Pancreas (tissue), 10 donors: ENCODE measurements around the gene GAP43. TPM values are rescaled to one million over a fixed set of nuclear protein-coding genes. Genes with fewer than 3 reads are reported as not detected.
"Not testable (repeated sequence)": the region's sequence is repeated elsewhere in the genome, so short reads cannot be mapped to it uniquely, and the experiment has no call there.

ENCODE experiments used
- ATAC-seq, 4 donors: fragments of 200-7000 bp; cut with Tn5 transposase; one replicate each; pipeline versions ENCODE4 v1.8.0 to v1.9.1; 2020; ENCODE audit warnings: mild to moderate bottlenecking in 4 of 4, moderate library complexity in 4 of 4
- DNase-seq, 6 donors: peaks; one replicate each; pipeline ENCODE4 v3.0.0-alpha.2; 2020
- FAIRE-seq: peaks from 2 replicates; lab custom pipeline; 2012; peaks lifted over from hg19 to GRCh38; lab: Jason Lieb, UNC
- H3K27ac ChIP-seq, 4 donors: fragments of 200-600 bp; sonication (generic); 1 replicate in 3 of 4; 2 replicates in 1 of 4; pipeline versions ENCODE4 v1.5.0 to v1.8.0; 2020
- H3K27me3 ChIP-seq, 4 donors: fragments of 200-600 bp; one replicate each; pipeline ENCODE4 v1.8.0; 2021
- H3K36me3 ChIP-seq, 3 donors: fragments of 200-600 bp; sonication (generic) in 1 of 3; one replicate each; pipeline versions ENCODE4 v1.5.0 to v1.8.0; 2020 to 2021
- H3K4me1 ChIP-seq, 3 donors: fragments of 200-600 bp; one replicate each; pipeline ENCODE4 v1.8.0; 2021
- H3K4me3 ChIP-seq, 4 donors: fragments of 200-600 bp; sonication (generic) in 2 of 4; one replicate each; pipeline versions ENCODE4 v1.5.0 to v1.8.0; 2020 to 2021
- H3K9me3 ChIP-seq, 4 donors: fragments of 200-600 bp; one replicate each; pipeline ENCODE4 v1.8.0; 2021
- CTCF ChIP-seq, 4 donors: fragments of 200-600 bp; sonication (generic) in 3 of 4; IDR thresholded peaks; one replicate each; pipeline versions ENCODE4 v1.5.0 to v1.8.0; 2021; ENCODE audit warnings: antibody characterized with exemption in 4 of 4
- WGBS, 2 donors: extraction: QIAGEN DNeasy Blood & Tissue Kit; methylation state at CpG; one replicate each; pipeline ENCODE4 v1.1.7; 2013; 5-methylcytosine and 5-hydroxymethylcytosine counted together
- intact Hi-C, 3 donors: fragments of 100-400 bp; cut with DNase I; formaldehyde crosslinking; loops; one replicate each; pipeline versions ENCODE4 v1.11.1 to v1.14.2; 2022
- polyA plus RNA-seq, 2 donors: library from polyadenylated mRNA; stranded (reverse); fragments of 200-250 nt; gene quantifications; one replicate each; pipeline ENCODE4 v1.2.3, GENCODE V29; 2013
- total RNA-seq, 6 donors: library from RNA; stranded (reverse); fragmentation: NEBNext Ultra II Directional in 4 of 6; extraction: Animal tissue kit (Norgen Biotek cat#: 25700) in 4 of 6; gene quantifications; one replicate each; pipeline versions ENCODE4 v1.2.1 to v1.2.4, GENCODE V29; 2021 to 2023
- donor health status: healthy with polysubstance abuse.
- donor health status: DM: no; HTN: no; CAD: no; lungs with moderate emphysema.
- donor health status: DM: no; HTN: no; CAD: no.
- donor health status: control.
- donor health status: control.
- donor health status: Bipolar disorder and iron deficiency.
- donor health status: DM: yes; HTN: yes; CAD: no.
- donor health status: DM: no; HTN: no; CAD: no.
- donor health status: DM: no; HTN: no; CAD: no.
- donor health status: DM: yes; HTN: yes; CAD: no.

GAP43 gene
- total and polyA plus RNA-seq, 8 donors: 0.09 to 2.2 (median 0.21) TPM

GRCh38 chr3:115720983-115721382 lies 97.7 kb downstream of the GAP43 start:
- intact Hi-C loops: no loop called here
- Histone ChIP-seq H3K36me3 (no peaks in the 10 kb centered on the region), H3K4me1 (no peaks in the 10 kb centered on the region), H3K9me3 (no peaks in the 10 kb centered on the region), H3K4me3 (no peak overlapping the region), H3K27me3 (no peaks in the 10 kb centered on the region), H3K27ac (no peak overlapping the region)
- TF ChIP-seq CTCF (IDR thresholded peaks at IDR 0.05): no peak
- ATAC-seq (no peak), DNase-seq (no peak), FAIRE-seq (no peak)
- 79 to 85% methylated on average over 4 of the region's 4 CpGs for WGBS, 2 donors

DNA sequence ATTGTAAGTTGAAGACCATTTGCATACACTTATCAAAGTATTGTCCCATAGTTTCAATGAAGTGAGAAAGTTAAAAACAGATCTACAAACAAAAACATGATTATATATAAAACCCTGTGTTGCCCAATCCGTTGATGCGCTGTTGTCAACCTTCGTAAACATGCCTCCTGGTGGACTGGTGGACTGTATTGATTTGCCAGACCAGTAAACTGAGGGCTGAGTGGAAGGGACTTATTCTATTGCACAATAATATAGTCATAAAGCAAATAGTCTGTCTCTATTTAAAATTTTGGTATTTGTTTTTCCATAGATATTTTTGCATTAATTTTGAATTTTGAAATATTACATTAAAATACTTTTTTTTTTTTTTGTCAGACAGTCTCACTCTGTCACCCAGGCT lies 102.5 kb downstream of the GAP43 start:
- Histone ChIP-seq H3K27me3 (no peaks in the 10 kb centered on the region), H3K9me3 (no peaks in the 10 kb centered on the region), H3K4me3 (no peak overlapping the region), H3K36me3 (no peaks in the 10 kb centered on the region), H3K27ac (no peak overlapping the region), H3K4me1 (no peaks in the 10 kb centered on the region)
- WGBS, 2 donors: 91 to 94% methylated on average over 3 of the region's 3 CpGs
- ATAC-seq (no peak), DNase-seq (no peak), FAIRE-seq (no peak)
- TF ChIP-seq CTCF (IDR thresholded peaks at IDR 0.05): no peak
- intact Hi-C loops: no loop called here

- Histone ChIP-seq H3K27me3 (no peaks in the 10 kb centered on the region), H3K36me3 (no peaks in the 10 kb centered on the region), H3K4me1 (no peaks in the 10 kb centered on the region), H3K4me3 (no peak overlapping the region), H3K27ac (no peak overlapping the region), H3K9me3 (no peaks in the 10 kb centered on the region)
- WGBS, 2 donors: 85 to 87% methylated on average over 1 of the region's 1 CpG
- no peak for FAIRE-seq
- no peak for ATAC-seq
- TF ChIP-seq CTCF (IDR thresholded peaks at IDR 0.05): no peak
- no peak for DNase-seq
- intact Hi-C loops: no loop called here
These were observed 103.8 kb downstream of the GAP43 start for GRCh38 chr3:115727135-115727534.

DNA sequence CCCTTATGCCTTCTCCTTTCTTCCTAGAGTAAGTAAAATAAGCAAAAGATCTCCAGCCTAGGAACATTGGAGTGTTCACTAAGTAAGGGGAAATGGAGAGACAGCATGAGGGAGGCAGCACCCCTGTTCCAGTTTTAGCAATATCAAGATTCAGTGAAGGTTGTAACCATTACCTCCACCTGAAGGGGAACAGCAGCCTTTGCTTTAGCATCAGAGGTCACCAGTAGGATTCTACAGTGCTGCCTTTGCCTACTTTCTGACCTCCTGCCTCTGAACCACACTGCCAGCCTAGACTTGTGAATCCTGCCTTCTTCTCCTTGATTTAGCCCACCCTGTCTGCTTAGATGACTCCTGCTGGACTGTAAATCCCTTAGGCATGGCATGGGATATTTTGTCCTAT lies 104.7 kb downstream of the GAP43 start:
- H3K4me1 ChIP-seq: no peaks in the 10 kb centered on the region
- H3K9me3 ChIP-seq: no peaks in the 10 kb centered on the region
- DNase-seq (no peak), ATAC-seq (no peak), FAIRE-seq (no peak)
- no peak overlapping the region for H3K4me3 ChIP-seq
- no peak overlapping the region for H3K27ac ChIP-seq
- H3K27me3 ChIP-seq: no peaks in the 10 kb centered on the region
- no peaks in the 10 kb centered on the region for H3K36me3 ChIP-seq
- no peak for TF ChIP-seq CTCF (IDR thresholded peaks at IDR 0.05)
- intact Hi-C loops: no loop called here

DNA sequence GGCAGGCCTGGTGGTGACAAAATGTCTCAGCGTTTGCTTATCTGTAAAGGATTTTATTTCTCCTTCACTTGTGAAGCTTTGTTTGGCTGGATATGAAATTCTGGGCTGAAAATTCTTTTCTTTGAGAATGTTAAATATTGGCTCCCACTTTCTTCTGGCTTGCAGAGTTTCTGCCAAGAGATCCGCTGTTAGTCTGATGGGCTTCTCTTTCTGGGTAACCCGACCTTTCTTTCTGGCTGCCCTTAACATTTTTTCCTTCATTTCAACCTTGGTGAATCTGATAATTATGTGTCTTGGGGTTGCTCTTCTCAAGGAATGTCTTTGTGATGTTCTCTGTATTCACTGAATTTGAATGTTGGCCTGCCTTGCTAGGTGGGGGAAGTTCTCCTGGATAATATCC lies 113.0 kb downstream of the GAP43 start:
- FAIRE-seq, H3K36me3 ChIP-seq, H3K27me3 ChIP-seq, intact Hi-C loops, ATAC-seq, H3K4me1 ChIP-seq, DNase-seq, H3K9me3 ChIP-seq, H3K27ac ChIP-seq, H3K4me3 ChIP-seq: not testable (repeated sequence)
- 74 to 81% methylated on average over 3 of the region's 3 CpGs for WGBS, 2 donors

- DNase-seq (peak in 1 of 6 donors; percentile 29), FAIRE-seq (no peak), ATAC-seq (no peak)
- no peak for TF ChIP-seq CTCF (IDR thresholded peaks at IDR 0.05)
- Histone ChIP-seq H3K36me3 (no peaks in the 10 kb centered on the region), H3K4me1 (no peaks in the 10 kb centered on the region), H3K9me3 (no peaks in the 10 kb centered on the region), H3K27me3 (no peaks in the 10 kb centered on the region), H3K4me3 (no peak overlapping the region), H3K27ac (no peak overlapping the region)
- intact Hi-C loops: no loop called here
- WGBS, 2 donors: 89 to 97% methylated on average over 5 of the region's 5 CpGs
These were observed 118.3 kb downstream of the GAP43 start for GRCh38 chr3:115741650-115742049.

DNA sequence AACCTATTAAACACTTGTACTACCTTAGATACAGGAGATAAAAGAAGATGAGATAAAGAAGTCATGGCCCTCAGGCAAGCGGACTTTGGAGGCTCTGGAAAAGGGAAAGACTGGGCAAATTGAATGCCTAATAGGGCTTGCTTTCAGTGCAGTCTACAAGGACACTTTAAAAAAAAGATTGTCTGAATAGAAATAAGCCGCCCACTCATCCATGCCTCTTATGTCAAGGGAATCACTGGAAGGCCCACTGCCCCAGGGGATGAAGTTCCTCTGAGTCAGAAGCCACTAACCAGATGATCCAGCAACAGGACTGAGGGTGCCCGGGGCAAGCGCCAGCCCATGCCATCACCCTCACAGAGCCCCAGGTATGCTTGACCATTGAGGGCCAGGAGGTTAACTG lies 121.2 kb downstream of the GAP43 start:
- intact Hi-C loops, FAIRE-seq, H3K9me3 ChIP-seq, DNase-seq, H3K4me3 ChIP-seq, ATAC-seq, H3K27me3 ChIP-seq, H3K36me3 ChIP-seq, H3K4me1 ChIP-seq, H3K27ac ChIP-seq: not testable (repeated sequence)
- WGBS, 2 donors: 71 to 80% methylated on average over 4 of the region's 4 CpGs

DNA sequence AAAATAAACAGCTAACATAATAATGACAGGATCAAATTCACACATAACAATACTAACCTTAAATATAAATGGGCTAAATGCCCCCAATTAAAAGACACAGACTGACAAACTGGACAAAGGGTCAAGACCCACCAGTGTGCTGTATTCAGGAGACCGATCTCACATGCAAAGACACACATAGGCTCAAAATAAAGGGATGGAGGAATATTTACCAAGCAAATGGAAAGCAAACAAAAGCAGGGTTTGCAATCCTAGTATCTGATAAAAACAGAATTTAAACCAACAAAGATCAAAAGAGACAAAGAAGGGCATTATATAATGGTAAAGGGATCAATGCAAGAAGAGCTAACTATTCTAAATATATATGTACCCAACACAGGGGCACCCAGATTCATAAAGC lies 129.7 kb downstream of the GAP43 start:
- ATAC-seq, FAIRE-seq, H3K27ac ChIP-seq, H3K36me3 ChIP-seq, H3K4me1 ChIP-seq, H3K27me3 ChIP-seq, intact Hi-C loops, DNase-seq, H3K9me3 ChIP-seq, H3K4me3 ChIP-seq: not testable (repeated sequence)
- 22 to 45% methylated on average over 1 of the region's 1 CpG for WGBS, 2 donors
